NCI-H1048 (cell line): Measurements from ENCODE around the gene SWSAP1.

Experiments
- DNase-seq: peaks from one replicate; lab custom pipeline; 2025; lab: John Stamatoyannopoulos, UW

Gene SWSAP1

DNA sequence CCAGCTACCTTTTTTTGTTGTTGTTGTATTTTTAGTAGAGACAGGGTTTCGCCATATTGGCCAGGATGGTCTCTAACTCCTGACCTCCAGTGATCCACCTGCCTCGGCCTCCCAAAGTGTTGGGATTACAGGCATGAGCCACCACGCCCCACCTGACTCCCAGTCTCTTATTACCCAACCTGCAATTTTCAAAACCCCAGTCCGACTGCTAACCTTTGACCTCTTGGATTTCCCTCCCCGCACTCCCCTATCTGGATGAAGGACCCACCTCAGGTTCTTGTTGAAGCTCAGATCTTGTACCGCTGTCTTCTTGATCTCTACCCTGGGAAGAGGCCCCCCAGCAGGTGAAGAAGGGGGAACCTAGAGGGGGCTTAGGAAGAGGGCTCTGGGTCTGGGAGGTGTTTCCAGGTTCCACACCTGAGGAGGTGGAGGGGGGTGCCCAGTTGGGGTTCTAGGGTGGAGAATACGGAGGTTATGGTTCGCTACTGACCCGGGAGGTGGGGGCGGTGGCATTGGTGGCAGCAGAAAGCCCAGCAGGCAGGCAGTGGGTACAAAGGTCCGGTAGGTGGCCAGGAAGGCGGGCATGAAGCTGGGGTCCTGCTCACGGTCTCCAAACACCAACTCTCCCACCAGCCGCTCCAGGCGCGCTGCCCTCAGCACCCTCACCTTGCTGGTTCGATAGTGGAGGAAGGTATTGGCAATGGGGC is 42.0 kb downstream of the SWSAP1 start:
- DNase-seq = no peak

DNA sequence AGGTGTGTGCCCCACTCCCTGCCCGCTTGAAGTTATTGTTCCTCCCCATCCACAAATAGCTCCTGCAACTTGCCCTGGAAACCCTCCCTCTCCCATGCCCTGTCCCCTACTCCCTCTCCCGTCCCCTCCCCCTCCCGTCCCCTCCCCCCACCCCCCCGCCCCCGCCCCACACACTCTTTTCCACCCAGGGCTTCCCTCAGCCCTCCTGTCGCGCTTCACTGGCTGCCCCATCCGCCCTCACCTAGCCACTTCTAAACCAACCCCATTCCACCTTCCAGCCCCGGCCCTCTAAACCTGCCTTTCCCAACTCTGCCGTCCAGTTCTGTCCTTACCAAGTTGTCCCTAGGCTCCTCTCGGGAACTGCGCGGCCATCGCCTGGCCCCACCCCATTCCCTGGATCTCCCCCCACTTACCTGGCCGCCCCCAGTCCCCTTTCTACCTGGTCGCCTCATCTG is 43.7 kb downstream of the SWSAP1 start:
- no peak for DNase-seq

DNA sequence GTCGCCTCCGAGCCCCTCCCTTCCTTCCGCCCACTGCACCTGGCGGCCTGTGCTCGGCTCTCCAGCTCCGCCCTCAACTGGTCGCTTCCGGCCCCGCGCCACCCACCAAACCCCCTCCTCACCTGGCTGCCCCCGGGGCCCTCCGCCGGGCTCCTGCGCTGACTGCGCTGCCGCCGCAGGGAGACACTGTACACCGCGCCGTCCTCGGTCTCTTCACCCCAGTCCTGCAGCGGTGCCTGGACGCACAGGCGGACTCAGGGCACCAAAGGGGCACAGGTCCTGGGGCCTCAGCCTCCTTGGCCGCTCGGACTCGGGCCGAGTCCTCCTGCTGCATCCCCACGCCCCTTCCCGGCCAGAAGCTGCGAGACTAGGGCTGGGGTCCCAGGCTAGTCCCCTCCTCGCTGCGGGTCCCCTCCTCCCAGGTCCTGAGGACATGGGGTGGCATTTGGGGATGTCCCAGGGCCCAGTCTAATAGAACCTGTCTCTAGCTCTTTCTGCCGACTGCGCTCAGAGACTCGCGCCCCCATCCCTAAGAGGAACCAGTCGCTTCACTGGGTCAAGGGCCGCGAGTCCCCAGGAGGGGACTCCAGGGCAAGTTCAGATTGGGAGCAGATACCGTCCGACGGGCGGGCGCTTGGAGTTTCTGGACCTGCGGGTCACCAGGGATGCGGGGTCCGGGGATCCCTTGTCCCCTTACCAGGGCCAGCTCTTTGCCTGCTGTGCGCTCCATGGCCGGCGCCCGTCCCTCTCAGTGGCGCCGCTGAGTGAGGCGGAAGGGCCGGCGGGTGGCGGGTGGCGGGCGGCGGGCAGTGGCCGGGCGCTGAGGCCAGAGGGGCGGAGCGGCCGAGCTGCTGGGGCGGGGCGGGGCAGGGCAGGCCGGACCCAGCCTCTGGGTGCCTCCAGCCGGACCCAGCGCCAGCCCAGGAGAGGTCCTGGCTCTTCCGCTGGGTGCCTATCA is 44.4 kb downstream of the SWSAP1 start, which contains the start of gene RGL3:
RGL3 (minus strand) TSS at position 766 of the 958 bp plus-strand sequence; CDS start at position 730, 36 bp downstream.
- DNase-seq = no peak

DNA sequence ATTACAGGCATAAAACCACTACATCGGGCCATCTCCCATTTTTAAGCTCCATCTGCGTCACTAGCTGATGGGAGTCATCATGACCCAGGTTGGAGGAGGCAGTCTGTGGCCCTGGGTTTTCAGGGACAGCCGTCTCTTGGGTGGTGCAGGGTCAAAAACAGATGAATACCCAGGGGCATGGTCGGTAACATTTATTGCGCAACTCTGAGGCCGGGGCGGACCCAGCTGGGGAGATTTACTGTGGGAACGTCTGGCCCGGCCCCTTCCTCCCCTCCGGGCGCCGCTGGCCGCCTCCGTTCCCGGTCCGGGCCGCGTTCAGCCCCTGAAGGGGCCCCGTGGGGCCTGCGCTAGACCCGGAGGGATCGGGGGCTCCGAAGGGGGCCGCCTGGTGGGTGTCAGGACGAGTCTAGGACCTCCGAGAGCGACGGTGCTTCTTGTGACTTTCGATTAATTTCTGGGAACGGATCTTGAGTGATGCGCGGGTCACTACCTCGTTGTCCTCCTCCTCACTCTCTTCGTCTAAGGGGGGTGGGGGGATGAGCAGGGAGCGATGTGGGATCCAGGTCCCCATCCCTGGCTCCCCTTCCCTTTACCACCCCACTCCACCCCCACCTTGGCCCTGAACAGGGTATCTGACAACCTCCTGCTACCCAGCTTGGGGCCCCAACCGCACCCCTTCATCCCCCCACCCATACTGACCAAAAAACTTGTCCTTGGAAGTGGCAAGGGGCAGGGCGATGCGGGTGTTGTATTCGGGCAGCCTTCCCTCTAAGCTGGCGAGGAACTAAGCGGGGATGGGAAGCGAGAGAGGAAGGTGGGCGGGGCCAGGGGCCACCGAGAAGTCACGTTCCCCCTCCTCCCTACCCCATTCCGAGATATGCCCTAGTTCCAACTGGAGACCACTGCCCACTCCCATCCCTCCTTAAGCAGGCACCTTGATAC is 46.2 kb downstream of the SWSAP1 start:
- DNase-seq = no peak

DNA sequence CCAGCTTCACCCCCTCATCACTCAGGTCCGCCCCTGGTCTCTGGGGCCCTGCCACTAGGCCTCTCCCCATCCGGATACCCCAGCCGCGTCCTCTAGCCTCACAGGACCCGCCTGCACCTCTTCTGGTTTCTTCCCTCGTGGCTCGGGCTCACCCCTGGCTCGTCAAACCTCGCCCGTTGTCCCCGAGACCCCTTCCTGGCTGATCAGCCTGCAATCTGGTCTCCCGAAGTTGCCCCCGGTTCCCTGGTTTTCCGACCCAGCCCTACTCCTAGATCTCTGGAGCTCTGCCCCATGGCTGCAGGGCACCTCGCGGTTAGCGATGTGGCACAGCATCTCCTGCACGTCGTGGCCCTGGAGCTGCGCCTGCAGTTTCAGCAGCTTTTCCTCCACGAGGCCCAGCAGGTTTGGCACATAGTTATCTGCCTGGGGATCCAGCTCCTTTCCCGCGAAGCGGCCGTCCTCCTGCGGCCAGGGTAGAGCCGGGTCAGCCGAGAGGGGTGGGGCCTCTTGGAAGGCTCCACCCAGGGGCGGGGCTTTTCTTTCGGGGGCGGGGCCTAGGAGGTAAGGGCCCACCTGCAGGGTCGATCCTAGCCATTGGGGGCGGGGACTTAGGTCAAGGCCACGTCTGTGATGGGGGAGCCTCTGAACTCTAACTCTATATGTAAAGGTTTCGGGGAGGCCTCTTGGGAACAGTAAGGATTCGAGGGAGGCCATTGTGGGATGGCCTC is 47.1 kb downstream of the SWSAP1 start:
- DNase-seq = no peak

DNA sequence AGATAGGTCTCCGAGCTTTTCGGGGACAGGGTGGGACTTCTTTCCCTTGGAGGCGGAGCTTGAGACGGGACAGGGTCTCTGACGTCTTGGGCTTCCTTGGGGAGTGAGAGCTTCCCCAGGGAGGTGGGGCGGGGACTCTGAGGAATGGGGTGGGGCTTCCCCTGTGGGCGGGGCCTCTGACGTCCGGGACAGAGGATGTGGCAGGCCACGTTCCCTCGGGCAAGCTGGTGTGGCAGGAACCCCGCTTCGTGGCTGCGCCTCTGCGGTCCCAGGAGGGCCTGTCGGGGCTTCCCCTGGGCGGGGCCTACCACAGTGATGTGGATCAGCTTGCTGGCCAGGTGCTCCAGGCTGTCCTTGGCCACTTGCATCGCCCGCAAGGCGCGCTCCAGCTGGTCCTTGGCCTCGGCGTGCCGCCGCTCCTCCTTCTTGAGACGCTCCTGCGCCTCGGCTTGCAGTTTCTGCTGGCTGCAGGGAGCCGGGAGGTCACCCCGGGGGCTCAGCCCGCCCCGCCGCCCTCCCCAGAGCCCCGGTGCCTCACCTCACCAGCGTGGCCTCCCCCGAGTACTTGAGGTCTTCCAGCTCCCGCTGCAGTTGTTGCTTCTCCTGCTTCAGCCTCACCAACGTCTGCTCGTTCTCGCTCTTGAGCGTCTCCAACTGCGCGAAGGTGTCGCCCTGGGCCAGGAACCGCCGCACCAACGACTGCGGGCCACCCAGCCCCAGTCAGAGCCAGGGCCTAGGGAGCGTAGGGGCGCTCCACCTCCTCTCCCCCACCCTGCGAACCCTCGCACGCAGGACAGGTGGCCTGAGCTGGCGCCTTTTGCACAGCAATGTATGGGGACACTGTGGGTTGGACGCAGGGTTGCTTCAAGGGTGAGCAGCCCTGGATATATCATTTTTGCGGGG is 47.9 kb downstream of the SWSAP1 start:
- DNase-seq = no peak

DNA sequence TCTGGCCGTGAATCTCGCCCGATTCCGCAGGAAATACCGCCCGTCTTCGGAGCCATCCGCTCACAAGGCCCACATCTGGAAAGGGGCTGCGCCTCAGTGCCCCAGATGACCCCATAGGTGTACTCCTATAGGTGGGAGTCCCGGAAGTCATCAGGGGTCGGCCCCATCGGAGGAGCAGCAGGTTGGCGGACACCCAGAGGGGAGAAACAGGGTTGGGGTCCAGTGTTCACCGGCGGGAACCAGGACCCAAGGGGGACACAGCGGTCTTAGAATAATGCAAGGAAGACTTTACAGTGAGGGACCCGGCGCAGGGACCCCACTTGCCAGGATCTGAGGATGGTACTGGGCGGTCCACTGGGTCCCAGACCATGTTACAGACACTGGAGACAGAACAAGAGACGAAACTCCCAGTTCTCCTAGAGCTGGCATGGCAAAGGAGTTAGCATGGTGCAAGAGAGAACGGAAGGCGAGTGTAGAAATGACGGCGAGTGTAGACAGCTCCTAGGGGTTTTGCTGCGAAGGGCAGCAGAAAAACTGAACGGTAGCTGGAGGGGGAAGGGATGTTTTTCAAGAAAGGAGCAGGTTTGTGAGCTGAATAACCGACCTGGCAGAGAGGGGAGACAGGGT is 48.8 kb downstream of the SWSAP1 start:
- no peak for DNase-seq

DNA sequence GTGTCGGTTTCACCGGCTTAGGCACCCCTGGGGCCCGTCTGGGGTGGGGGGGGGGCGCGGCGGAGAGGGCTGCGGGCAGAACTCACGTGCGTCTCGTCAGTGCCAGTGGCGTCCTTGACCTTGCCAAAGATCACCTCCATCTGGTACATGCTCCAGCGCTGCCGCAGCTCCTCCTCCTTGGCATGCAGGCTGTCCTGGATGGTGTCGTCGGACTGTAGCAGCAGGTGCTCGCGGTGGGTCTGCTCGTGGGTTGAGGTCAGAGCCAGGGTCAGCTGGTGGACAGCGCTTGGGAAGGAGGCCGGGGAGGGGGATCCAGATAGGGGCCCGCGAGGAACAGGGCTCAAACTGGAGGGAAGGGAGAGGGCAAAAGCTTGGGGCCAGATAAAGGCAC is 49.3 kb downstream of the SWSAP1 start:
- DNase-seq = no peak
